ENCODE data around the gene LCE1B.

DNA sequence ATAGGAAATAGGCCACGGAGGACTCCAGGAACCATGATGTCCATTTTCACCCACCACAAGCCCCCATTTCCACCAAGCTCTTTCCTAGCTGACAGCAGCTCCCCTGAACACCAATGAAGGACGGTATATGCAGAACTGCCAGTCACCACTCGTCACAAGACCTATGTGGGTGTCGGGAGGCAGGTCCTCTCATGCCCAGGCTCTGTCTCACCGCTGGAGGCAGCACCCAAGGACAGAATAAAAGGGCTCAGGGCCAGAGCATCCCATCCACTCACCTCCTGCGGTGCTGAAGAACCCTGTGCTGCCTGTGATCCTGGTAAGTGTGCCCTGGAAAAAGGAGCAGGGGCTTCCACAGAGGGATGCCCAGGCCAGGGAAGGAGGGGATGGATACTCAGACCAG is 36.9 kb upstream of the LCE1B start, which contains the start of gene LCE1F:
- TF ChIP-seq, protein P1, sequence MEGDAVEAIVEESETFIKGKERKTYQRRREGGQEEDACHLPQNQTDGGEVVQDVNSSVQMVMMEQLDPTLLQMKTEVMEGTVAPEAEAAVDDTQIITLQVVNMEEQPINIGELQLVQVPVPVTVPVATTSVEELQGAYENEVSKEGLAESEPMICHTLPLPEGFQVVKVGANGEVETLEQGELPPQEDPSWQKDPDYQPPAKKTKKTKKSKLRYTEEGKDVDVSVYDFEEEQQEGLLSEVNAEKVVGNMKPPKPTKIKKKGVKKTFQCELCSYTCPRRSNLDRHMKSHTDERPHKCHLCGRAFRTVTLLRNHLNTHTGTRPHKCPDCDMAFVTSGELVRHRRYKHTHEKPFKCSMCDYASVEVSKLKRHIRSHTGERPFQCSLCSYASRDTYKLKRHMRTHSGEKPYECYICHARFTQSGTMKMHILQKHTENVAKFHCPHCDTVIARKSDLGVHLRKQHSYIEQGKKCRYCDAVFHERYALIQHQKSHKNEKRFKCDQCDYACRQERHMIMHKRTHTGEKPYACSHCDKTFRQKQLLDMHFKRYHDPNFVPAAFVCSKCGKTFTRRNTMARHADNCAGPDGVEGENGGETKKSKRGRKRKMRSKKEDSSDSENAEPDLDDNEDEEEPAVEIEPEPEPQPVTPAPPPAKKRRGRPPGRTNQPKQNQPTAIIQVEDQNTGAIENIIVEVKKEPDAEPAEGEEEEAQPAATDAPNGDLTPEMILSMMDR (IDR thresholded peaks at IDR 0.05): no peak
- TF ChIP-seq EZH2 (IDR thresholded peaks at IDR 0.05; ENCODE audit: borderline replicate concordance, insufficient read depth, low read depth, low read length, poor library complexity, severe bottlenecking): no peak
